ENCODE results near the gene KLHDC7B. TPM values are rescaled to one million over a fixed set of nuclear protein-coding genes. Genes with fewer than 3 reads are reported as not detected.

Gene KLHDC7B
- total and polyA plus RNA-seq, 2 of the 13 experiments (the other 11 are each of a cell fraction or from before 2014, with no cell fraction given), result 0.11 TPM; not detected in 1

GRCh38 chr22:50582493-50583293 lies 37.0 kb downstream of the KLHDC7B start, which contains the start of gene CHKB (continued):
- TF ChIP-seq MYPOP (CRISPR knock-in tag; IDR thresholded peaks at IDR 0.05) (peak; percentile 79), IRF1 (CRISPR knock-in tag; IDR thresholded peaks at IDR 0.05; ENCODE audit: low read depth) (no peak), CEBPB (IDR thresholded peaks at IDR 0.05; ENCODE audit: borderline replicate concordance, low read depth, low read length) (no peak), WIZ (CRISPR knock-in tag; IDR thresholded peaks at IDR 0.05) (0 out of 2 replicates have a peak, but pooled peaks have one; percentile 83), REPIN1 (CRISPR knock-in tag; IDR thresholded peaks at IDR 0.05; ENCODE audit: borderline replicate concordance, low read depth) (peak; percentile 31; the same call in 1 of the 2 replicates), ZNF609 (CRISPR knock-in tag; IDR thresholded peaks at IDR 0.05; ENCODE audit: borderline replicate concordance) (no peak; the same call in 1 of the 2 replicates), ZNF724P (CRISPR knock-in tag; IDR thresholded peaks at IDR 0.05; ENCODE audit: borderline replicate concordance) (0 out of 2 replicates have a peak, but pooled peaks have one; percentile 37), ZNF552 (CRISPR knock-in tag; IDR thresholded peaks at IDR 0.05; ENCODE audit: borderline replicate concordance) (no peak), ELK4 (CRISPR knock-in tag; IDR thresholded peaks at IDR 0.05; ENCODE audit: borderline replicate concordance) (peak; percentile 88; the same call in 1 of the 2 replicates), KAT8 (CRISPR knock-in tag; IDR thresholded peaks at IDR 0.05) (peak; percentile 59; the same call in 1 of the 2 replicates), TCF12 (IDR thresholded peaks at IDR 0.05) (no peak), TCF12 (CRISPR knock-in tag; IDR thresholded peaks at IDR 0.05) (no peak; the same call in 1 of the 2 replicates), ATF1 (CRISPR knock-in tag; IDR thresholded peaks at IDR 0.05) (no peak), ZBTB25 (CRISPR knock-in tag; IDR thresholded peaks at IDR 0.05) (peak; percentile 92), STAT5B (CRISPR knock-in tag; IDR thresholded peaks at IDR 0.05) (0 out of 2 replicates have a peak, but pooled peaks have one; percentile 54), ZNF792 (CRISPR knock-in tag; IDR thresholded peaks at IDR 0.05) (no peak; the same call in 1 of the 2 replicates), HOXA3 (CRISPR knock-in tag; IDR thresholded peaks at IDR 0.05) (peak; percentile 89), SAP130 (CRISPR knock-in tag; IDR thresholded peaks at IDR 0.05; ENCODE audit: low read depth) (peak; percentile 74), ZNF557 (CRISPR knock-in tag; IDR thresholded peaks at IDR 0.05) (no peak), SIX1 (CRISPR knock-in tag; IDR thresholded peaks at IDR 0.05; ENCODE audit: borderline replicate concordance) (no peak), MED8 (CRISPR knock-in tag; IDR thresholded peaks at IDR 0.05; ENCODE audit: insufficient replicate concordance) (no peak)
